BLaER1 (cell line): Measurements from ENCODE around the gene NUAK2.

Experiments used
- H3K27ac ChIP-seq: shearing (Covaris generic); formaldehyde crosslinking; 2 replicates; pipeline ENCODE4 v1.8.1; 2022
- H3K27me3 ChIP-seq: shearing (Covaris generic); formaldehyde crosslinking; 2 replicates; pipeline ENCODE4 v1.8.1; 2022
- H3K36me3 ChIP-seq: shearing (Covaris generic); formaldehyde crosslinking; 2 replicates; pipeline ENCODE4 v1.8.1; 2022
- H3K4me1 ChIP-seq: shearing (Covaris generic); formaldehyde crosslinking; 2 replicates; pipeline ENCODE4 v1.8.1; 2022
- H3K4me2 ChIP-seq: shearing (Covaris generic); formaldehyde crosslinking; 2 replicates; pipeline ENCODE4 v1.8.1; 2022
- H3K4me3 ChIP-seq: shearing (Covaris generic); formaldehyde crosslinking; 2 replicates; pipeline ENCODE4 v1.8.1; 2022
- H3K9ac ChIP-seq: shearing (Covaris generic); formaldehyde crosslinking; 2 replicates; pipeline ENCODE4 v1.8.1; 2022
- H3K9me3 ChIP-seq: shearing (Covaris generic); formaldehyde crosslinking; 2 replicates; pipeline ENCODE4 v1.8.1; 2022
- H4K20me1 ChIP-seq: shearing (Covaris generic); formaldehyde crosslinking; 2 replicates; pipeline ENCODE4 v1.8.1; 2022
- Cebpa-rat ChIP-seq: shearing (Covaris generic); IDR thresholded peaks from 2 replicates; pipeline ENCODE4 v1.8.1; 2022

The NUAK2 gene

DNA sequence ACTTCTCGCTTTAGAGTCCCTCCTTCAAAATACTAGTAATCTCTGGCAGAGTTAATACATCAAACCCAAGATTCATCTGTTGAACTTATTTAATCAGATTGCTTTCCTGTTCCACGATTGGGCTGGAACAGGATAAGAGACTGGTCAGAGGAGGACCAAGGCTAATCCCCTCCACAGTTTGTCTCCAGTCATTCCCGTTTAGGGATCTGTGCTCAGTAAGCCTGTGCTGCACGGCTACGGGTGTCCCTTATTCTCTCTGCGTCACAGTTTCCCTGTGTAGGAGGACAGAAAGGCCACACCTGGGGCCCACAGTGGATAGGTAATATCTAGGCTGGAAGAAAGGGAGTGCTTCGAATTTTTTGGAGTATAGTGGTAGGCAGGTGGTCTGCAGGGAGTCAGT lies 16.5 kb upstream of the NUAK2 start:
- TF ChIP-seq Cebpa-rat = no peak
- Histone ChIP-seq H3K27me3 (peaks cover 13% of the 10 kb centered on the region), H4K20me1 (no peaks in the 10 kb centered on the region), H3K4me2 (no peak overlapping the region), H3K9me3 (peaks cover 4% of the 10 kb centered on the region), H3K9ac (no peak overlapping the region), H3K27ac (no peak overlapping the region), H3K4me1 (no peaks in the 10 kb centered on the region), H3K36me3 (no peaks in the 10 kb centered on the region), H3K4me3 (no peak overlapping the region)

DNA sequence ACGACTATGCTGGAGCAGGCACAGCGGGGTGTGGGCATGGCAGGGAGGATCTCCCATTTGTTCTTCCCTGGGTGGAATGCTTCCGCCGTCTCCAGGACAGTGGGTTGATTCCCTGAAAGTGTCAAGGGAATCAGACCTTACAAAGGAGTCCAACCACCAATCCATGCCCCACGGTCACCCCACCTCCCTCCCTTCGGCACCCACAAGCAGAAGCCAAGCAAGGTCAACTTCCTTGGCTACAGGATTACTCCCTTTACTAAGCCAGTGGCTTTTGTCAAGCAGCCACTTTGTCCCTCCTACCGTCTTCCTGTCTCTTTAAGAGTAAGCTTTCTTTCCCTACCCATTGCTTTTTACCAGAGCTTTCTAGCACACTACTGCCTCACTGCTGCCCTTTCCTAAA lies 15.9 kb upstream of the NUAK2 start:
- Histone ChIP-seq H3K4me2 (no peak overlapping the region), H3K27me3 (peaks cover 7% of the 10 kb centered on the region), H3K9ac (no peak overlapping the region), H4K20me1 (no peaks in the 10 kb centered on the region), H3K36me3 (no peaks in the 10 kb centered on the region), H3K27ac (no peak overlapping the region), H3K9me3 (no peaks in the 10 kb centered on the region), H3K4me1 (no peaks in the 10 kb centered on the region), H3K4me3 (no peak overlapping the region)
- no peak for TF ChIP-seq Cebpa-rat

DNA sequence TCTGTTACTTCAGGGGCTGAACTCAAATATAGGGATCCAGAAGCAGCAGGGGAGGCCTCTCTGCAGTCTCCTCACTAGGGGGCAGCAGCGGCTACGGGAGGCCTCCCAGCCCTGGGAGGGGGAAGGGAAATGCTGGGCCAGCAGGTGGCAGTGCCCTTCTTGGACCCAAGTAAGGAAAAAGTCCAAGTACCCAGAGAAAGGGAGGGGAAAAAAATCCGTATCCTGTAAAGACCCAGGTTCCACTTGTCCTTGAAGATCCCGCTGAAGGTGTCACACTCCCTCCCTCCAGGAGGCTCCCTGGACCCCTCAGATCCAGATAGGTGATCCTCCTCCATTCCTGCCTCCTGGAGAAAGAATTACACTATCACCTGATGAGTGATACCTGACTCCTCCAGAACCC lies 14.1 kb upstream of the NUAK2 start:
- Histone ChIP-seq H3K4me1 (no peaks in the 10 kb centered on the region), H3K27ac (no peak overlapping the region), H3K9ac (no peak overlapping the region), H3K4me2 (no peak overlapping the region), H3K9me3 (no peaks in the 10 kb centered on the region), H4K20me1 (no peaks in the 10 kb centered on the region; the same call in 1 of the 2 replicates), H3K4me3 (no peak overlapping the region), H3K27me3 (no peaks in the 10 kb centered on the region), H3K36me3 (no peaks in the 10 kb centered on the region)
- TF ChIP-seq Cebpa-rat = no peak

DNA sequence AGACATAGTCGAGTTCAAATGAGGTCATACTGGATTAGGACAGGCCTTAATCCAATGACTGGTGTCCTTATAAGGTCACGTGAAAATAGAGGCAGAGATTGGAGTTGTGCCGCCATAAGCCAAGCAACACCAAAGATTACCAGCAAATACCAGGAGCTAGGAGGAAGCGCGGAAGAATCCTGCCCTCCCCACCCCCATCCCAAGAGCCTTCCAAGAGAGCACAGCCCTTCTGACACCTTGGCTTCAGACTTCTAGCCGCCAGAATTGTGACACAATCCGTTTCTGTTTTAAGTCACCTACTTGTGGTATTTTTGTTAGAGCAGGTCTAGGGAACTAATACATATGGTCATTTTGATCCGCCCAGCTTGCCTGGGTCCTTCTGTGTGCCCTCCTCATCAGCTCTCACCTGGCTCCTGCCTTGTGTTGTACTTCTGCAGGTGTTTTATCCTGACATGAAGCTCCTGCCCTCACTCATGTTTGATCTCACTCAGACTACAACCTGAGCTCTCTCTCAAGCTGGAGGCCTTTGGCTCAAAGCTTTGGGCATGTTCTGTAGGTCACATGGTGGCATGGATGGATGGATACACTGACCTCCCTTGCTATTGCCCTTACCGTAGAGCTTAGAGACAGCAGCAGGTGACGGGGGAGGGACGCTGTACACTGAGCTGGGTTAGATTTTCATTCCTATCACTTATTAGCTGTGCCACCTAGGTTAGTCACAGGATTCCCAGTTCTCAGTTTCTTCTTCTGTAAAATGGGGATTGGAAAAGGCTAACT lies 10.7 kb upstream of the NUAK2 start:
- Histone ChIP-seq H3K27ac (no peak overlapping the region), H4K20me1 (no peaks in the 10 kb centered on the region; the same call in 1 of the 2 replicates), H3K9ac (no peak overlapping the region), H3K4me3 (no peak overlapping the region), H3K9me3 (no peaks in the 10 kb centered on the region), H3K36me3 (no peaks in the 10 kb centered on the region), H3K27me3 (no peaks in the 10 kb centered on the region), H3K4me1 (no peaks in the 10 kb centered on the region), H3K4me2 (no peak overlapping the region)
- TF ChIP-seq Cebpa-rat = no peak

DNA sequence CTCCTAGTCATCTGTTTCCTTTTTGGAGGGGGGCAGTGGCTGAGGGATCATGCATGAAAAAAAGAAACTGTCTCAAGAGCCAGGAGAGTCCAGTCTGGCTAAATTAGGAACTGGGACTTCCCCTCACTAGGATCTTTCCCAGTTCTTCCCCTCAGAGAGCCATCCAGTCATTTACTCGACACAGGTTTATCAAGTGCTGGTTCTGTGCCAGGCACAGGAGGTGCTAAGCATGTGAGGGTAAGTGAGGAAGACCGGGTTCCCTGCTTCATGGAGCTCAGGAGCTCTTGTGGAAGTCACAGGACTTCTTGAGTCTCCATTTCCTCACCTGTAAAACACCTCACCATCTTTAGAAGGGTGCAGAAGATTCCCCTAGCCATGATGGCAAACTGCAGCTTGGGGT lies 8.6 kb upstream of the NUAK2 start:
- H3K9ac ChIP-seq = no peak overlapping the region
- no peaks in the 10 kb centered on the region for H3K9me3 ChIP-seq
- no peak overlapping the region for H3K4me2 ChIP-seq
- H3K4me3 ChIP-seq = no peak overlapping the region
- no peaks in the 10 kb centered on the region for H3K36me3 ChIP-seq
- H3K27ac ChIP-seq = no peak overlapping the region
- H3K4me1 ChIP-seq = no peaks in the 10 kb centered on the region
- 0 out of 2 replicates have a peak, but pooled peaks cover 4% of the 10 kb centered on the region for H3K27me3 ChIP-seq
- TF ChIP-seq Cebpa-rat = no peak
- H4K20me1 ChIP-seq = peaks cover 2% of the 10 kb centered on the region; the same call in 1 of the 2 replicates

DNA sequence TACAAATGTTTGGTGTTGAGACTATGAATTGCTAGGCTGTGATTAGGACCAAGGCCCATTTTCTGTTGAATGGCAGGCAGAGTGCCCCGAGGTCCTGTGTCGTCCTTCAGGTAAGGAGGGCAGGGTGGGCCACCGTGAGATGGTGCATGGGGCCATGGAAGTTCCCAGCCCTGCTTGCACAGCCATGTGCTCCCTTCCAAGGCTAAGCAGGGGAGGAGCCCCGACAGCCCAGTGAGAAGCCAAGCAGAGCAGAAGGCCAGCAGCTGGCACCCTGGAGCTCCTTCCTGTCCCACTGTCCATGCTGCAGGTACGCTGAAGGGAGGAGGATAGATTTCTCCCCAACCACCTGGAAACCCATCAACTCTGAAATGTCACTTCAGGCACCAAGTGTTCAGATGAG lies 8.2 kb upstream of the NUAK2 start:
- 0 out of 2 replicates have a peak, but pooled peaks cover 4% of the 10 kb centered on the region for H3K27me3 ChIP-seq

DNA sequence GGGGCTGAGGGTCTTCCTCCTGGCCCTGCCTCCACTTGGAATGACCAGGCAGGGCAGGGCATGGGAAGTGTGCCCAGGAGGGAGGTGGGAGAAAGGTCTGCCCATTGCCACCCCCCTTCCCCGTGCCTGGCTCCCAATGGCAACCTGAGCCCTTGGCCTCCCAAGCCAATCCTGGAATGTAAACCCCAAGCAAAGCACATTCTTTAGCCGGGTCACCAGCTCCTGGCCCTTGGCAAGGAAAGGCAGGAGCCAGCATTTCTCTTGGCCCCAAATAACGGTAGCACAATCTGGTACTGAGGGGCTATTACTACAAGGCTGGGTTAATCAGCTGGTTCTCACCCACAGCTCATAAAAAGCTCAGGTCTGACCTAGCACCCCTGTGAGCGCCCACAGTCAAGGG lies 6.9 kb upstream of the NUAK2 start:
- no peak overlapping the region for H3K4me2 ChIP-seq
- no peak for TF ChIP-seq Cebpa-rat
- H3K4me3 ChIP-seq = no peak overlapping the region
- H4K20me1 ChIP-seq = peaks cover 13% of the 10 kb centered on the region; the same call in 1 of the 2 replicates
- H3K9me3 ChIP-seq = no peaks in the 10 kb centered on the region
- no peaks in the 10 kb centered on the region for H3K4me1 ChIP-seq
- H3K9ac ChIP-seq = no peak overlapping the region
- H3K27me3 ChIP-seq = peaks cover 10% of the 10 kb centered on the region
- no peaks in the 10 kb centered on the region for H3K36me3 ChIP-seq
- H3K27ac ChIP-seq = no peak overlapping the region

More for the DNA sequence above, 8.2 kb upstream of the NUAK2 start:
- H3K4me3 ChIP-seq = no peak overlapping the region
- H3K9me3 ChIP-seq = no peaks in the 10 kb centered on the region
- H3K4me2 ChIP-seq = no peak overlapping the region
- TF ChIP-seq Cebpa-rat = no peak
- no peak overlapping the region for H3K27ac ChIP-seq
- H3K4me1 ChIP-seq = no peaks in the 10 kb centered on the region
- H3K9ac ChIP-seq = no peak overlapping the region
- H3K36me3 ChIP-seq = no peaks in the 10 kb centered on the region
- peaks cover 6% of the 10 kb centered on the region; the same call in 1 of the 2 replicates for H4K20me1 ChIP-seq

DNA sequence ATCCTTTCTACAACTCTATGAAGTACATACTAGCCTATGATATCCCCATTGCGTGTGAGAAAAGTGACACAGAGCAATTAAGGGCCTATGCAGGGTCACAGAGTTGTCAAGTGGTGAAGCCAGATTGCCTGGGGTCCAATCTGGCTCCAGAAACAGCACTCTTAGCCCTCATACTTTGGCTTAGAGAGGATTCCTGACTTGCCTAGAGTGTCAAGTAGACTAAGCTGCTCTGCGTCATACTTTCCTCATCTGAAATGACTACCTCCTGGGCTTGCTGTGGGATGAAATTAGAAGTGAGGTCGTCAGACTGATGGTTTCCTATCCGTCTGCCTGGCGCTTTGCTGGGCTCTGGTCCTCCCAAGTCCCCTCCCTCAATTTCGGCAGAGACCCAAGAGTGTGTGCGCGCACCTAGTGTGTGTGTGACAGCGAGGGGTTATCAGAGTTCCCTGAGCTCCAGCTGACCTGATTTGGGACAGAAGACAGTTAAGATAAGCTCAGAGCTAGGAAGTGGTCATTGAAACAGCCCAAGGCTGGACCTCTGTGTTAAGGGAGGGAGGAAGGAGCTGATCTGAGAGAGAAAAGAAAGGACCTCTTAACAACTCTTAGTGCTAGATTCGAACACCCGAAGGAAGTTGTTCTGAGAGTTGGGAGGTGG lies 5.4 kb upstream of the NUAK2 start:
- H4K20me1 ChIP-seq = peaks cover 17% of the 10 kb centered on the region; the same call in 1 of the 2 replicates
- no peak overlapping the region for H3K4me2 ChIP-seq
- TF ChIP-seq Cebpa-rat = no peak
- no peak overlapping the region for H3K9ac ChIP-seq
- H3K36me3 ChIP-seq = no peaks in the 10 kb centered on the region
- H3K27me3 ChIP-seq = peaks cover 25% of the 10 kb centered on the region
- H3K4me3 ChIP-seq = no peak overlapping the region
- H3K27ac ChIP-seq = no peak overlapping the region
- peaks cover 4% of the 10 kb centered on the region; the same call in 1 of the 2 replicates for H3K9me3 ChIP-seq
- H3K4me1 ChIP-seq = no peaks in the 10 kb centered on the region

DNA sequence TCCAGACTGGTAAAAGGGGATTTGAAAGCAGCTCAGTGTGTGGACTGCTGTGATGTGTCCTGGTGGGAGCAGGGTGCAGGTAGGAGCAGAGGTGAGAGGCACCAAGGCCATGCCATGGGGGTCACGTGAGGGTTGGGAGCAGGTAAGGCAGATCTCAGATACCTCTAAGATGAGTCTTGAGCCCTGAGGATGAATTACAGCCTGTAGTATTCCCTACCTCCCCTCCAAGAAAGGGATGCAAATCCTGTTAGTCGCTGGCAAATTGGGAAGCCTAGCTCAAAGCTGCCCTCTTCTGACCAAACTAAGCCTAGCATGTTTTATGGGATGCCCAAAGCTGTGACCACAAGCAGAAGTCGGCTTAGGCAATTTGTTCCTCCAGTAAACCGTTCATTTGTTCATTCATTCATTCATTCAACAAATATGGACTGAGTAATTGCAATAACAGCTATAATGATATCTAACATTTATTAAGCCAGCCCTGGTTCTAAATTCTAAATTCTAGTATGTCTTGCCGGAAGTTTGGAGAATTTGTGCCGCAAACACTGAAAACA lies 3.9 kb upstream of the NUAK2 start:
- Histone ChIP-seq H3K9me3 (peaks cover 9% of the 10 kb centered on the region; the same call in 1 of the 2 replicates), H3K27ac (no peak overlapping the region), H3K36me3 (no peaks in the 10 kb centered on the region), H3K27me3 (peaks cover 40% of the 10 kb centered on the region), H3K9ac (no peak overlapping the region), H3K4me3 (no peak overlapping the region), H3K4me2 (no peak overlapping the region), H4K20me1 (peaks cover 28% of the 10 kb centered on the region; the same call in 1 of the 2 replicates), H3K4me1 (peaks cover 10% of the 10 kb centered on the region)
- no peak for TF ChIP-seq Cebpa-rat

DNA sequence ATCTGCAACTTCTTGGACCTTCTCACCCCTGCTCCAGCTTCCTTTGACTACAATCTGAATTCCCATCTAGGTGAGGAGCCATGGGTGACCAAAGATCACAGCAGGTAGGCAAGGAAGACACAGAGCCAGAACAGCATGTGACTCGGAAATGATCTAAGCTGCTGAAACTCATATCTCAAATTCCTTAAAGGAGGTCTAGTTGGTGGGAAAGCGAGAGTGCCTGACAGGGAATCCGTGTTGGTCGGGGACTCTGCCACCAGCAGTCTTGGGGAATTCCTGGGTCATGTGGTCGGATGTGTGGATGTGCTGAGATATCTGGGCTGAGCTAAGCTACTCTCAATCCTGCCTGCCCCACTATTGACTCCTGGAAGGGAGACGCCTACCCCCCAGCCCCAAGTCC lies 3.2 kb upstream of the NUAK2 start:
- Histone ChIP-seq H3K4me3 (no peak overlapping the region), H3K9ac (no peak overlapping the region), H3K9me3 (peaks cover 9% of the 10 kb centered on the region; the same call in 1 of the 2 replicates), H3K4me2 (no peak overlapping the region), H4K20me1 (peaks cover 28% of the 10 kb centered on the region; the same call in 1 of the 2 replicates), H3K27ac (no peak overlapping the region), H3K27me3 (peaks cover 47% of the 10 kb centered on the region), H3K36me3 (no peaks in the 10 kb centered on the region), H3K4me1 (peaks cover 10% of the 10 kb centered on the region)
- TF ChIP-seq Cebpa-rat = no peak
